WTC11 (cell line): ENCODE results near the gene SUGP2.

Experiments
- CREB1 ChIP-seq: sonication (generic); formaldehyde crosslinking; IDR thresholded peaks from 2 replicates; pipeline ENCODE4 v1.8.0; 2023; ENCODE audit warnings: mild to moderate bottlenecking, missing genetic modification reagents
- ELF4 ChIP-seq: sonication (generic); formaldehyde crosslinking; IDR thresholded peaks from 2 replicates; pipeline ENCODE4 v1.8.1; 2022; ENCODE audit warnings: low read depth, mild to moderate bottlenecking, moderate library complexity, missing genetic modification reagents
- KAT7 ChIP-seq: sonication (generic); formaldehyde crosslinking; IDR thresholded peaks from 2 replicates; pipeline ENCODE4 v1.8.1; 2023; ENCODE audit warnings: missing genetic modification reagents, mild to moderate bottlenecking, borderline replicate concordance
- NFE2L1 ChIP-seq: sonication (generic); formaldehyde crosslinking; IDR thresholded peaks from 2 replicates; pipeline ENCODE4 v1.8.1; 2023; ENCODE audit warnings: missing genetic modification reagents
- NFYB ChIP-seq: sonication (generic); formaldehyde crosslinking; conservative IDR thresholded peaks from 2 replicates; pipeline ENCODE4 v1.8.0; 2022; ENCODE audit warnings: low read depth, missing genetic modification reagents
- SMAD3 ChIP-seq: sonication (generic); formaldehyde crosslinking; IDR thresholded peaks from 2 replicates; pipeline ENCODE4 v1.8.0; 2022; ENCODE audit warnings: missing genetic modification reagents, mild to moderate bottlenecking, borderline replicate concordance
- TCF7 ChIP-seq: sonication (generic); formaldehyde crosslinking; IDR thresholded peaks from 2 replicates; pipeline ENCODE4 v1.8.0; 2022; ENCODE audit warnings: mild to moderate bottlenecking, low read depth, missing genetic modification reagents, moderate library complexity
- TEAD4 ChIP-seq: sonication (generic); formaldehyde crosslinking; IDR thresholded peaks from 2 replicates; pipeline ENCODE4 v1.8.0; 2022; ENCODE audit warnings: mild to moderate bottlenecking, missing genetic modification reagents
- ZNF317 ChIP-seq: sonication (generic); formaldehyde crosslinking; IDR thresholded peaks from 2 replicates; pipeline ENCODE4 v1.8.1; 2023; ENCODE audit warnings: low read depth, mild to moderate bottlenecking, moderate library complexity, missing genetic modification reagents, borderline replicate concordance
- TF ChIP-seq, protein P1 (sequence below): sonication (generic); formaldehyde crosslinking; IDR thresholded peaks from 2 replicates; pipeline ENCODE4 v1.8.0; 2022; ENCODE audit warnings: mild to moderate bottlenecking, missing genetic modification reagents
- TF ChIP-seq, protein P2 (sequence below): sonication (generic); formaldehyde crosslinking; IDR thresholded peaks from 2 replicates; pipeline ENCODE4 v1.8.1; 2023; ENCODE audit warnings: mild to moderate bottlenecking, missing genetic modification reagents, moderate library complexity
- TF ChIP-seq, protein P3 (sequence below): fragments of 200-600 bp; IDR thresholded peaks from 2 replicates; pipeline ENCODE4 v1.8.0; 2022; ENCODE audit warnings: antibody characterized with exemption

DNA sequence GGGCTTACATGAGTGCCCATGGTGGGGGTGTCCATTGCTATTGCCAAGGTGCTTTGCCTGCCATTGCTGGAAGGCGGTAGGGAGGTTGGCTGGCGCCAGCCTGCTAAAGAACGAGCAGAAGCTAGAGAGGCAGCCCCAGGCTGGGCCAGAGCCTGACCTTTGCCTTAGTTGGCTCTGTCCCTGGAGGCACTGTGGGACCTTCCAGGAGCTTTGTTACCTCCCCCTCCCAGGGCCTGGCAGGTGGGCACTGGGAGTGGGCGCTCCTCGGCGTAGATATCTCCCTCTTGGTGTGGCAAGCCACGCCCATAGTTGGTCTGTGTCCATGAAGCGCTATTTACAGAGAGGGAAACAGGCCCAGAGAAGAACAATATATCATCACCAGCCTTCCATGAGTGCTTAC lies 28.2 kb upstream of the SUGP2 start:
- TF ChIP-seq, protein P1, sequence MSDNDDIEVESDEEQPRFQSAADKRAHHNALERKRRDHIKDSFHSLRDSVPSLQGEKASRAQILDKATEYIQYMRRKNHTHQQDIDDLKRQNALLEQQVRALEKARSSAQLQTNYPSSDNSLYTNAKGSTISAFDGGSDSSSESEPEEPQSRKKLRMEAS (CRISPR knock-in tag): no peak
- TF ChIP-seq, protein P2, sequence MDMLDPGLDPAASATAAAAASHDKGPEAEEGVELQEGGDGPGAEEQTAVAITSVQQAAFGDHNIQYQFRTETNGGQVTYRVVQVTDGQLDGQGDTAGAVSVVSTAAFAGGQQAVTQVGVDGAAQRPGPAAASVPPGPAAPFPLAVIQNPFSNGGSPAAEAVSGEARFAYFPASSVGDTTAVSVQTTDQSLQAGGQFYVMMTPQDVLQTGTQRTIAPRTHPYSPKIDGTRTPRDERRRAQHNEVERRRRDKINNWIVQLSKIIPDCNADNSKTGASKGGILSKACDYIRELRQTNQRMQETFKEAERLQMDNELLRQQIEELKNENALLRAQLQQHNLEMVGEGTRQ (CRISPR knock-in tag): no peak
- TF ChIP-seq ELF4: no peak
- TF ChIP-seq CREB1 (CRISPR knock-in tag): no peak
- no peak for TF ChIP-seq ZNF317
- TF ChIP-seq, protein P3, sequence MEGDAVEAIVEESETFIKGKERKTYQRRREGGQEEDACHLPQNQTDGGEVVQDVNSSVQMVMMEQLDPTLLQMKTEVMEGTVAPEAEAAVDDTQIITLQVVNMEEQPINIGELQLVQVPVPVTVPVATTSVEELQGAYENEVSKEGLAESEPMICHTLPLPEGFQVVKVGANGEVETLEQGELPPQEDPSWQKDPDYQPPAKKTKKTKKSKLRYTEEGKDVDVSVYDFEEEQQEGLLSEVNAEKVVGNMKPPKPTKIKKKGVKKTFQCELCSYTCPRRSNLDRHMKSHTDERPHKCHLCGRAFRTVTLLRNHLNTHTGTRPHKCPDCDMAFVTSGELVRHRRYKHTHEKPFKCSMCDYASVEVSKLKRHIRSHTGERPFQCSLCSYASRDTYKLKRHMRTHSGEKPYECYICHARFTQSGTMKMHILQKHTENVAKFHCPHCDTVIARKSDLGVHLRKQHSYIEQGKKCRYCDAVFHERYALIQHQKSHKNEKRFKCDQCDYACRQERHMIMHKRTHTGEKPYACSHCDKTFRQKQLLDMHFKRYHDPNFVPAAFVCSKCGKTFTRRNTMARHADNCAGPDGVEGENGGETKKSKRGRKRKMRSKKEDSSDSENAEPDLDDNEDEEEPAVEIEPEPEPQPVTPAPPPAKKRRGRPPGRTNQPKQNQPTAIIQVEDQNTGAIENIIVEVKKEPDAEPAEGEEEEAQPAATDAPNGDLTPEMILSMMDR: no peak
- no peak for TF ChIP-seq NFYB (CRISPR knock-in tag)
- no peak for TF ChIP-seq NFE2L1 (CRISPR knock-in tag)
- no peak for TF ChIP-seq SMAD3
- no peak for TF ChIP-seq KAT7 (CRISPR knock-in tag)
- no peak for TF ChIP-seq TEAD4 (CRISPR knock-in tag)
- TF ChIP-seq TCF7 (CRISPR knock-in tag): no peak
